HG03575 (cell line): ENCODE measurements around the gene MYADML2.
"Not testable (repeated sequence)": the region's sequence is repeated elsewhere in the genome, so short reads cannot be mapped to it uniquely, and the experiment has no call there.

Experiments used
- ATAC-seq: cut with Tn5 transposase; IDR thresholded peaks from one replicate; pipeline ENCODE4 v1.9.1; 2021; ENCODE audit not compliant: unreplicated experiment, insufficient number of reproducible peaks, low FRiP score; ENCODE audit errors: extremely low read depth

The MYADML2 gene

DNA sequence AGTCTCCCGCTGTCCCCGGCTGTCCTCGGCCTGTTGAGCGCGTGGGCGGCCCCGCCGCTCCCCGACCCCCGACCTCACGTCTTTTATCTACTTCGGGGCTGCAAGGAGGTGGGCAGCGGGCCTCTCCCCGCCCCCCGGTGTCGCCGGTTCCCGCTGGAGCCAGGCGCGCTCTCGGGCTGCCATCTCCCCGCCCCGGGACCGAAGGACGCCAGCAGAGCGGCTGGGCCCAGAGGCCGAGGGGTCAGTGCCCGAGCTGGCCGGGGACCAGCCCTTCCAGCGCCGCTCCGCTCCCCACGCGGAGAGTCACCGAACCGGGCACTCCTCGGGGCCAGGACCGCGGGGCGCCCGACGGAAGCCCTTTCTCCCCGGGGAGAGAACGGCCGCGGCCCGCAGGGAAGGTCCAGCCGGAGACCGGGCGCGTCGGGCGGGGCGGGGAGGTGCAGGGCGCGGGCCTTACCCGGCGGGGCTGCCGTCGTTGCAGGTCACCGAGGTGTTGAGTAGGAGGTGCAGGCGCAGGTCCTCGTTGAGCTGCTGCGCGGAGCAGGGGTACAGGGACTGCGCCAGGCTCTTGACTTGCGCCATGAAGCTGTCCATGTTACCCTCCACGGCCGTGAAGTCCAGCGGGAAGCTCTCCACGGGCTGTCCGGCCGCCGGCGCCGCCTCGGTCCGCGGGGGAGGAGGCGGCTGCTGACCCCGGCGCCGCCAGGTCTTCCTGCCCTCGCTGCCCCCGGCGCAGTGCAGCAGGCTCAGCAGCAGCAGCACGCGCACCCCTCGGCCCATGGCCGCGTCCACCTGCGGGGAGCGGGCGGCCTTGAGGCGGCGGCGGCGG, 13.3 kb upstream of the MYADML2 start:
- ATAC-seq: no peak

DNA sequence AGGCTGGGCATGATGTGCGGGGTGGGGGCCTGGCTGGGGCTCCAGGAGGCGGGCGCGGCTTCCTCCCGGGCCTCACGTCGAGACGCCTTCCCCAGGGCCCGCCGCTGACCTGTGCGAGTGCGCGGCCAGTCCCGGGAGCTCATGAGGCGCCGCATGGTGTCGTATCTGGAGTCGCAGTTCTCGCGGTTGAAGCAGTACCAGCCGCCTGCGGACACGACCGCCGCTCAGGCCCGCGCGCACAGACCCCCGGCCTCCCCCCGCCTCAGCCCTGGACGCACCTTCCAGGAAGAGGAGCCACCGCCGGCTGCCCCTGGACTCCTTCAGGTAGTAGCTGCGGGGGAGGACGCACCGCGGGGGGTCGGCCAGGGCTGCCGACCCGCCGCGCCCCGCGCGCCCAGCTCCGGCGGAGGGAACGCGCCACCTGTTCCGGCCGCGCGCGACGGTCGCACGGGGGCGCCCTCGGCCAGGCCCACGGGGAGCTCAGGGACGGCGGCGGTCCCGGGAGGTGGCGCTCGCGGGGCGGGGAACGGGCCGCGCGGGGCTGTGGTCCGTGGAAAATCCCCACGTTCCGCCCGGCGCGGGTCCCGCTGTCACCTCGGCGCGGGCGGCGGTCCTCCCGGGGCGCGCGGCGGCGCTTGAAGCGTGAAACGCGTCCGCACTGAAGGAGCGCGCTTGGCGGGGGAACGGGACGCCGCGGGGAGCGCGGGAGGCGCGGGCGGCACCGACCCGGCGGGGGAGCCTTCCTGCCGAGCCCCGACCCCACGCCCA, 12.5 kb upstream of the MYADML2 start:
- no peak for ATAC-seq

DNA sequence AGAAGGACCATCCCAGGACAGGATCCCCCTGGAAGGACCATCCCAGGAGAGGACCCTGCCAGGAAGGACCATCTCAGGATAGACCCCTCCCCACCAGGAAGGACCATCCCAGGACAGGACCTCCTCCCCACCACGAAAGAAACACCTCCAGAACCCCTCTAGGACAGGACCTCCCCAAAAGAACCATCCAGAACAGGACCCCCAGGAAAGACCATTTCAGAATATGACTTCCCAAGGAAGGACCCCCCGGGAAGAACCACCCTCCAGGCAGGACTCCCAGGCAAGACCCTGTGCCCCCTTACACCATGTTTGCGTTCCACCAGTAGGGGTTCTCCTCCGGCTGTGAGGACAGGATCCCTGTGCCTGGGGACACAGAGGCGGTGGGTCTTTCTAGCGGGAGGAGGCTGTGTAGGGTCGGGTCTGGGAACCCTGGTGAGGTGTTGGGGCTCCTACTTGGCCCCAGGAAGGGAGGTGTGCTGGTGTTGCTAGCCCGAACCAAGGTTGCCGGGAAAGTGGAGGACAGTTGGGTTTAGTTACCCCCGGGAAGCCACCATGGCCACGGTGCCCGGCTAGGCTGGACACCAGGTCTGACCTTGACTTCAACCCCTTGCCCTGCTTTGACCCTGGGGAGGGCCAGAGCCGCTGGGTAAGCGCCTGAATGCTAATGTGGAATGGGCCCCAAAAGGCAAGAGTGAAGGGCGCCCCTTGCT, 11.8 kb upstream of the MYADML2 start:
- ATAC-seq: no peak

DNA sequence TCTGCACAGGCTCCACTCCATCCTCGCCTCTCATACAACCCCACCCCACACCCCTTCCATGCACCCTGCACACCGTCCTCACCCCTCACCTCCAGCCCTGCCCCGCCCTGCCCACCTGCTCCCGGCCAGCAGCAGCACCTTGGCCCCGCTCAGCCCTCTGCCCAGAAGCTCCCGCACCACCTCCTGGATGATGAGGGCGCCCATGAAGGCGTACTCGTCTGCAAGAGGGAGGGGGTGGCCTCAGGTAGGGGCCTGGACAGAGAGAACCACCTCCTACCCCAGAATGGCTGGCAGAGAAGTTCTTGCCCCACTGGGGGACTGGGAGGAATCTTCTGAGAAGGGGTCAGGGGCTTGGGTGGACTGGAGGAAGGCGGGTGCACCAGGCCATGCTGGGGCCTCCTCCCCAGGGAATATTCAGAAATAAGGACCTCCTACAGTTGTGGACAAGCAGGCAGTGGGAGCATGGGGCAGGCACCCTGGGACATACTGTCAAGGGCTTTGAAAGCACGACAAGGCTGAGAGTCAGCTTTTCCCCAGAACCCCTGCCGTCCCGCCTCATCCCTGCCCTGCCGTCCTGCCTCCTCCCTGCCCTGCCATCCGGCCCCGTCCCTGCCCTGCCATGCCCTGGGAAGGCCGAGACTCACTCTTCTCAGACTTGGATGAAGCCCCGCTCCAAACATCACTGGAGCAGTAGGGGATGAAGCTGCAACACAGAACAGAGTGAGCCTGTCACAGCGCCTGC, 10.8 kb upstream of the MYADML2 start:
- no peak for ATAC-seq

DNA sequence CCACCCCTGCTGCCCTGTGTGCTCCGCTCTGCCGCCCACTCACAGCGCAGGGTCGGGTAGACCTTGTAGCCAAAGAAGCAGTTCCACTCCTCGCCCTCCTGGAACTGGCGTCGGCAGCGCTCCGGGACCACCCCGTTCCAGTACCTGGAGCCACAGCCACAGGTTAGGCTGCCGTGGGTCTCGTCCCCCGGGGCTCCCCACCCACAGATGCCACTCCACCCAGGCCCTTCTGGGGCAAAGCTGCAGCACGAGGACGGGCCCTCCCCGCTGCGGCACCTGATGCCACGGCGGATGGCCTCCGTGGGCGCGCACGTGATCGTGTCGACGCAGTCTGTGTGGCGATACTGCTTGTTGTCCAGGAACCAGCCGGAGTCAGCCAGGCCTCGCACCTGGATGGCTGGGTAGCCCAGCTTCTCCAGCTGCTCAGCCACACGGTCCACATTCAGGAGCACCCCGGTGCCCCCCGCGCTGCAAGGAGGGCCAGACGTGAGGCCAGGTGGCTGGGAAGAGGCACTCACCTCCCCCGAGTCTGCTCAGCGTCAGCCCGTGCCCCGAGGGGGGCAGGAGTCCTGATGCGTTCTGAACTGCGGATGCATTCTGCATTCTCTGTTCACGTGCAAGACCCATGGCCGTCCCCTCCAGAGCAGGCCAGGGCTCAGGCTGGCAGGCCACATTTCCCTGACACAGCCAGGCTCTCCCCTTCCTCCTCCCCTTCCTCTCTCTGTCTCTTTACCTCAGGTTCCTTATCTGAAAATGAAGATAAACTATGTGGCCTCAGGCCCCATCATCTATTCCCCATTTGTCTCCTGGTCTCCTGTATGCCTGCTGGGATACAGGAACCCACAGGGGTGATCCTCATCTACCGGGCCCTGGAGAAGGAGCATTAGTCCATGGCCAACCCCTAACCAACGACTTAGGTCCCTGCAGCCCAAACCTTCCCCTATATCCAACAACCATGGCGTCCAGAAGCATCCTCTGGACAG, 9.9 kb upstream of the MYADML2 start:
- ATAC-seq: no peak

DNA sequence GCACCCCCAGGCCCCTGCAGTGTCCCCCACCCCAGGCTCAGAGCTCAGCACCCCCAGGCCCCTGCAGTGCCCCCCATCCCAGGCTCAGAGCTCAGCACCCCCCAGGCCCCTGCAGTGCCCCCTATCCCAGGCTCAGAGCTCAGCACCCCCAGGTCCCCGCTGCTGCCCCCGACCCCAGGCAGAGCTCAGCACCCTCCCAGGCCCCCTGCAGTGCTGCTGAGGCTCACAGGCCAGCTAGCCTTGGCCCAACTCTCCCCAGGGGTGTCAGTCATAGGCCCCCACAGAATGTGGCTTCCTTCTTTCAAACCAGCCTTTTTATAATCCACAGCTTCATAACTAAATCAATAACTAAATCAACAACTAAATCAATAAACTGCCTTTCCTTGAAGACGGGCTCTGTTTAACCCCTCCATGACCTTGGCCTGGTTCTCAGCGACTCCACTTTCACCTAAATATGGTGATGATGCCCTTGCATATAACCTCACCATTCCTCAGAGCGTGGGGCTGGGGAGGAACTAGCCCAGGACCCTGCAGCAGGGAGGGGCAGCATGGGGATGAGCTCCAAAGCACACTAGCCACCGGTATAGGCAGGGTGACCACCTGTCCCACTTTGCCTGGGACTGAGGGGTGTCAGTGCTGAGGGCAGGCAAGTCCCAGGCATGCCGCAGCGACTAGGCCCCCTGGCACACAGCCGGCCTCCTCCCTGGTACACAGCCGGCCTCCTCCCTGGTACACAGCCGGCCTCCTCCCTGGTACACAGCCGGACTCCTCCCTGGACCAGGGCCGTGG, 8.9 kb upstream of the MYADML2 start:
- ATAC-seq: no peak

DNA sequence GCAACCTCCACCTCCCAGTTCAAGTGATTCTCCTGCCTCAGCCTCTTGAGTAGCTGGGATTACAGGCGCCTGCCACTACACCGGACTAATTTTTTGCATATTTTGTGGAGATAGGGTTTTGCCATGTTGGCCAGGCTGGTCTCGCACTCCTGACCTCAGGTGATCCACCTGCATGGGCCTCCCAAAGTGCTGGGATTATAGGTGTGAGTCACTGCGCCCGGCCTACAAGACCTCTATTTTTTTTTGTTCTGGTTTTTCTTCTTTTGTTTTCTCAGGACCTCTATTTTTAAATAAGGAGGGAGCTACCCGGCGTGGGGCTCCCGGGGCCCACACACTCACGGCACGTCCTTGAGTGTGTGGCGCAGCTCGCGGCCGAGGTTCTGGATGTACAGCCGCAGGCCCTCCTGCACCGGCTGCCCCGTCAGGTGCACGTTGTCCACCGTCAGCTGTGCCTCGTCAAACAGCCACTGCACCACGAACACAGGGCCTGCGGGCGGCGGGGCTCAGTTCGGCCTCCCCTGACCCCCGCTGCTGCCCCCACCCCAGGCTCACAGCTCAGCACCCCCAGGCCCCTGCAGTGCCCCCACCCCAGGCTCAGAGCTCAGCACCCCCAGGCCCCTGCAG, 8.1 kb upstream of the MYADML2 start:
- no peak for ATAC-seq

DNA sequence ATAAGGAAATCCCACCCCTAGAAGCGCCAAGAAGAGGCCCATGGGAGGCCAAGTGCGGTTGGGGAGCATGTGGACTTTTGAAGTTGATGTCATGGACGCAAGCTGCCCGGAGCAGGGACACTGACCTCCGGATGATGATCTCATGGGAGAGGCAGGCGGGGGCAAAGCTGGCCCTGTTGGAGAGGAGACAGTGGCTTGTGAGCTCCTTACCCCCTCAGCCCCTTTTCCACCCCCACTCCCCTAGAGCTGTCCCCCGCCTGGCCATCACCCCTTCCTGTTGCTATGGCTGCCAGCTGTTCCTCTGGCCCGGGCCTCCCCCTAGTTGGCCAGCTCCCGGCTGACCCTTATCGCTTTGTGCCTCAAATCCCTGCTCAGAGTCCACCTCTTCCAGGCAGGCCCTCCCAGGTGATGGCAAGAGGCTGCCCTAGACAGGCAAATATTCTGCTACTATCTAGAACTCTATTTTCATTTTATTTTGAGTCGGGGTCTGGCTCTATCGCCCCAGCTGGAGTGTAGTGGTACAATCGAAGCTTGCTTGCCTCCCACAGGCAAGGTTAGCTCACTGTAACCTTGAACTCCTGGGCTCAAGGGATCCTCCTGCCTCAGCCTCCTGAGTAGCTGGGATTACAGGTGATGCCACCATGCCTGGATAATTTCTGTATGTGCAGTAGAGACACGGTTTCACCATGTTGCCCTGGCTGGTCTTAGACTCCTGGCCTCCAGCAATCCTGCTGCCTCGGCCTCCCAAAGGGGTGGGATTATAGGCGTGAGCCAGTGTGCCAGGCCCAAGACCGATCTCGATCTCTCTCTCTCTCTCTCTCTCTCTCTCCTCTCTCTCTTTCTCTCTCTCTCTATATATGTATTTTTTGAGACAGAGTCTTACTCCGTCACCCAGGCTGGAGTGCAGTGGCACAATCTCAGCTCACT, 7.4 kb upstream of the MYADML2 start:
- no peak for ATAC-seq

DNA sequence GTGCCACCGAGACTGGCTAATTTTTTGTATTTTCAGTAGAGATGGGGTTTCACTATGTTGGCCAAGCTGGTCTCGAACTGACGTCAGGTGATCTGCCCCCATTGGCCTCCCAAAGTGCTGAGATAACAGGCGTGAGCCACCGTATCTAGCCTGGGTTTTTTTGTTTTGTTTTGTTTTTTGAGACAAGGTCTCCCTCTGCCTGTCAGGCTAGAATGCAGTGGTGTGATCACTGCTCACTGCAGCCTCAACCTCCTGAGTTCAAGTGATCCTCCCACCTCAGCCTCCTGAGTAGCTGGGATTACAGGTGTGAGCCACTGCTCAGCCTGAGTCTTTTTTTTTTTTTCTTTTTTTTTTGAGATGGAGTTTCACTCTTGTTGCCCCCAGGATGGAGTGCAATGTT, 6.4 kb upstream of the MYADML2 start:
- not testable (repeated sequence) for ATAC-seq

DNA sequence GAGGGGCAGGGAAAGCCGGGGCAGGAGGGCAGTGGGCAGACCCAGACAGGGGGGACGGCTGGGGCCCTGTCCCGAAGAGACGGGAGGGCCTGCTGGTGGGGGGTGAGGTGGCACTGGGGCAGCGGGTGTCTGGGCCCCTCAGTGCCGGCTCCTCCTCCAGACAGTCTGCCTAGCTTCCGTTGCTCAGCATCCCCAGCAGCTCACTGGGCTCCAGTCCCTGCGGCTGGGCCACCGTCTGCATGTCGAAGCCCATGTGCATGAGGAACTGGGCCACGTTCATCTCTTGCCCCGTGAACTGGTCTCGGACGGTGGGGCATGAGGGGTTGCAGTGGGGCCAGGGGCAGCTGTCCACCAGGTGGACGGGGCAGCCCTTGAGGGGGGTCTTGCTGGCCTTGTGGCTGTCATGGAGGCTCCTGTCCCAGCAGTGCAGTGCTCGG, 5.8 kb upstream of the MYADML2 start:
- ATAC-seq: no peak

DNA sequence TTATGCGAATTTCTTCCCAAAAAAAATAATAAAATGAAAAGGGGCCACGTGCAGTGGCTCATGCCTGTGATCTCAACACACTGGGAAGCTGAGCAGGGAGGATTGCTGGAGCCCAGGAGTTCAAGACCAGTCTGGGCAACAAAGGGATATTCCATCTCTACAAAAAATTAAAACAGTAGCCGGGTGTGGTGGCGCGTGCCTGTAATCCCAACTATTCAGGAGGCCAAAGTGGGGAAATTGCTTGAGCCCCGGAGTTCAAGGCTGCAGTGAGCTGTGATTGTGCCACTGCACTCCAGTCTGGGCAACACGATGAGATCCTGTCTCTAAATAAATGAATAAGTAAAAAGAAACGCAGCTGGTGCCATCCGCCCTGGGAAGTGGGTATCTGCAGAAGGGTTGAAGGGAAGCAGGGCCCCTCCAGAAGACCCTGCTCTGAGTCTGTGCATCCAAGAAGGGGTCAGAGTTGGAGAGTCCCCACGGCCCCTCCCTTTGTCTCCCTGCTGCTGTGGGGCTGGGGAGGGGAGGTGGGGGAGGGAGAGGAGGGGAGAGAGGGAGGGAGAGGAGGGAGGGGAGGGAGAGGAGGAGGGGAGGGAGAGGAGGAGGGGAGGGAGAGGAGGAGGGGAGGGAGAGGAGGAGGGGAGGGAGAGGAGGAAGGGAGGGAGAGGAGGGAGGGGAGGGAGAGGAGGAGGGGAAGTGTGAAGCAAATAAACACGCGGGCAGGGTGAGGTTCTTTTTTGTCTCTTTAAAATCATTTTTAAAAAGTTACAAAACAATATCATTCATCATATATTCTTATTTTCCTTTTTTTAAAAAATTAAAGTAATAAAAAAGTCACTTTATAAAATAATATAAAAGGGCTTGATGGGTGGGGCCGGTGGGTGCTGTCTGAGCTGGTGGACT, 5.0 kb upstream of the MYADML2 start:
- ATAC-seq: no peak

DNA sequence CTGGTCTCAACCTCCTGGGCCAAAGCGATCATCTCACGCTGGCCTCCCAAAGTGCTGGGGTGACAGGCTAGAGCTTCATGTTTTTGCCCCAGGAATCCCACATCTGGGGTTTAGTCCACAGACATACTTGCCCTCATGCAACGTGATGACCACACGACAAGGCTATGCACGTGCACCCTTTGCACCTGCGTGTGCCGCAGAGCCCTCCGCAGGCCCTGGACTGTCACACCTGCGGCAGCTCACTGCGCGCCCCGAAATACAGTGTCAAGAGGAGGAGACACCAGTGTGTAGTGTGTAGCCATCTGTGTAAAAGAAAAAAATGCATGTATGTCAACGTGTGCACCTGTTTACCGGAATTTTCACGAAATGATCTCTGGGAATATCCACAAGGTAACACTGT, 3.5 kb upstream of the MYADML2 start:
- no peak for ATAC-seq

DNA sequence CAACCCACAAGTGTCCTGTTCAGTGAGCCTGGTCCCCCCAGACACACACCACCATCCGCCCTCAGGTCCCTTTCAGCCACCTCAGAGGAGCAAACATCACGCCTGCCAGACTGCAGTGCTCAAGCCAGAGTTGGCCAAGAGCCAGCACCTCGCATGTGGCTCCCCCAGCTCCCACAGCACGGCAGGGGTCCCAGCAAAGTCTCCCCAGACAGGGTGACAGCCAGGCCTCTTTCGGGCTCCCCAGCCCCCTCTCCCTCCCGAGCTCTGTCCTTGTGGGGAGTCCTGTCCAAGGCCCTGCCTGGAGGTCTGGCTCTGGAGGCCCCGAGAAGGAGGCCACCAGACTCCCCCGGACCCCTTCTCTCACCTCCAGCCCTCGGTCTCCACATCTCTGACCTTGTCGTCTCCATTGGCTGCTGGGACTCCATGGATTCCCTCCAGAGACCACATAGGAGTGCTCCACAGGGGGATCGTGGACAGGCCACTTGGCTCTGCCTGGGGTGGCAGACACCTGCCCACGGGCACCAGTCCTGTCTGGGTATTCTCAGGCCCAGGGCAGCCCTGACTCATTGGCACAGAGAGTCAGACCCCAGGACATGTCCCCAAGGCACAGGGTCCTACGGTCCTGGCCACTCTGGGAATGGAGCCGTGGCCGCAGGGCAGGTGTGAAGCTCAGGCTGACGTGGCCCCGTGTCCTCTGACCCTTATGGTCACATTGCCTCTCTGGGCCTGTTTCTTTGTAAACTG, 1.8 kb upstream of the MYADML2 start:
- no peak for ATAC-seq

DNA sequence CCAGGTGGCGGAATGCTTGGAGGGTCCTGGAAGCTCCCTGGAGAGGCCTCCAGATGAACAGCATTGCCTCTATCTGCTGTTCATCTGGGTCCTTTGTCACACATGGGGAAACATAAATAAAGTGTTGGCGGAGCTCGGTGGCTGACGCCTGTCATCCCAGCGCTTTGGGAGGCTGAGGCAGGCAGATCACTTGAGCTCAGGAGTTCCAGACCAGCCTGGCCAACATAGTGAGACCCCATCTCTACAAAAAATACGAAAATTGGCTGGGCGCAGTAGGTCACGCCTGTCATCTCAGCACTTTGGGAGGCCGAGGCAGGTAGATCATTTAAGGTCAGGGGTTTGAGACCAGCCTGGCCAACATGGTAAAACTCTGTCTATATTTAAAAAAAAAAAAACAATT, 2.2 kb downstream of the MYADML2 start:
- no peak for ATAC-seq
